Immature natural killer cell (primary cell): ENCODE results near the gene ALDH16A1. TPM values are rescaled to one million over a fixed set of nuclear protein-coding genes. Genes with fewer than 3 reads are reported as not detected.

Source experiments
- DNase-seq, 3 donors: peaks; one replicate each; pipeline ENCODE4 v3.0.0; 2022; ENCODE audit warnings: mixed read lengths in 1 of 3
- H3K27ac Mint-ChIP-seq, 6 donors: one replicate each; pipeline ENCODE4 v1.8.0; 2020; ENCODE audit warnings: mixed read lengths in 6 of 6, mild to moderate bottlenecking in 5 of 6, inconsistent platforms in 4 of 6, moderate library complexity in 3 of 6
- H3K27me3 Mint-ChIP-seq, 3 donors: one replicate each; pipeline ENCODE4 v1.8.0; 2020 to 2021; ENCODE audit warnings: low read depth in 3 of 3, mild to moderate bottlenecking in 3 of 3, mixed read lengths in 3 of 3, moderate library complexity in 3 of 3, inconsistent platforms in 1 of 3
- H3K36me3 Mint-ChIP-seq, 3 donors: one replicate each; pipeline ENCODE4 v1.8.0; 2020; ENCODE audit warnings: mixed read lengths in 3 of 3, inconsistent platforms in 2 of 3, mild to moderate bottlenecking in 2 of 3
- H3K4me1 Mint-ChIP-seq, 2 donors: one replicate each; pipeline ENCODE4 v1.8.0; 2020; ENCODE audit warnings: inconsistent platforms in 2 of 2, mild to moderate bottlenecking in 2 of 2, mixed read lengths in 2 of 2, moderate library complexity in 1 of 2
- H3K4me3 Mint-ChIP-seq, 5 donors: one replicate each; pipeline ENCODE4 v1.8.0; 2020; ENCODE audit warnings: mild to moderate bottlenecking in 5 of 5, mixed read lengths in 5 of 5, inconsistent platforms in 3 of 5, moderate library complexity in 3 of 5
- H3K9me3 Mint-ChIP-seq, 6 donors: one replicate each; pipeline ENCODE4 v1.8.0; 2020; ENCODE audit warnings: mild to moderate bottlenecking in 6 of 6, mixed read lengths in 6 of 6, inconsistent platforms in 4 of 6, moderate library complexity in 3 of 6
- polyA plus RNA-seq, 3 donors: library from polyadenylated mRNA; unstranded; fragments of 300-500 nt; fragmentation: Illumina TruSeq; gene quantifications; one replicate each; pipeline ENCODE4 v1.2.3, GENCODE V29; 2021

The ALDH16A1 gene
- polyA plus RNA-seq, 3 donors from 2014 or later, result 37.2 to 57.0 (median 42.4) TPM

DNA sequence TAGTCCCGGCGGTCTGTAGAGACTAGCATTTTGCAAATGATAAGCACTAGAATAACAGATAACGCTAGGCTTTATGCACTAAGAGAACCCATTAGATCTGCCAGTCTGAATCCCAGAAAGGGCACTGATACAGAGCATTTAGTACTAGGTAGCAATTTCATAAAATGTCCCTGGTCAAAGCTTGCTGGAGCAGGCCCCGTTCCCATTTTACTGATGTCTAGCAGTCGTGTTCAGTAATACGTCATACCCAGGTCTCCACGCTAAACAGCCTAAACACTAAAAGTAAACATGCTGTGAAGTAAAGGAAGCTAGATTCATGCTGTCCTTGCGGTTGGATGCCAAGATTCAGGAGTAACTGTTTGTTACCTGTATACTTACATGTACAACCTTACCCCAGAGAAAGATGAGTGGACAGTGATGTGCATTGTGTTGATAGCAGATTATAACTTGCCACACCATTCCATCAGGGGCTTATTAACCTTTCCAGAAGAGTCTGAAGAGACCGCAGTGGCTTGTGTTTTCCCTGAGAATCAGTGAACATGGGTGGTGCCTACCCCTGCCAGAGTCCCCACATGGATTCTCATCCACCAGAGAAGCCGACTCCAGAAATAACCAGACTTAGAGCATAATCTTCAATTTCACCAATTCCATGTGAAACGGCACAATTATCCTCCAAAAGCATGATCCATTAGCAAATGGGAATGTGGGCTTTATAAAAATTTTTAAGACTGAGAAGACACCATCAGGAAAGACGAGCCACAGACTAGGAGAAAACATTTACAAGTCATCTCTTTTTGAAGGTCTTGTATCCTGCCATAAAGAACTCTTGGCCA lies 39.8 kb downstream of the ALDH16A1 start:
- Mint-ChIP-seq H3K4me3 (peak overlapping the region in 4 of 5 donors; percentile 4 to 72 (median 28)), H3K27ac (peak overlapping the region; percentile 66 to 96 (median 86)), H3K27me3 (peaks cover 24 to 52% (median 51%) of the 10 kb centered on the region in 3 donors), H3K36me3 (peaks cover 17 to 51% (median 24%) of the 10 kb centered on the region in 3 donors), H3K4me1 (peaks cover 65 to 66% of the 10 kb centered on the region in 2 donors), H3K9me3 (no peaks in the 10 kb centered on the region)
- no peak for DNase-seq

DNA sequence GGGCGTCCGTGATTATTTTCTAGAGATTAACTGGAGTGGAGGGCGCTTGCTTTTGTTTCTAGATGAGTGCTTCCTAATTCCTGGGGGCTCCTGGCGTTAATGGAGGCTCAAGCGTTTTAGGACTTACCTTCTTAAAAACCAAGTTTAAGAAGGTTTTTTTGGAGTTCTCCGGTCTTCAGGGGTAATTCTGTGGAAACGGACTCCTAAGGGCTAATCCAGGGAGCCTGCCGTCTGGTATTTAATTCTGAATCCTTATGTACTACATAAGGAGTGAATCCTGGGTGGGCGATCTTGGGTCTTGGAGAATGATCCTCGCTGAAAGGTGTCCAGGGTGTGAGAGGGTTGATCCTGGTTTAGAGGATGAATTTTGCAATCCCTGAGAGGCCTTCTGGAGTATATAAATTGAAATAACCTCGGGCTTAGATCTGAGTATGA lies 43.6 kb downstream of the ALDH16A1 start:
- Mint-ChIP-seq H3K4me3 (peak overlapping the region; percentile 95 to 99 (median 98)), H3K9me3 (no peaks in the 10 kb centered on the region), H3K4me1 (peaks cover 66 to 78% of the 10 kb centered on the region in 2 donors), H3K27ac (peak overlapping the region; percentile 95 to 99 (median 98)), H3K27me3 (peaks cover 28 to 63% (median 40%) of the 10 kb centered on the region in 3 donors), H3K36me3 (peaks cover 20 to 40% (median 26%) of the 10 kb centered on the region in 3 donors)
- DNase-seq, result no peak

DNA sequence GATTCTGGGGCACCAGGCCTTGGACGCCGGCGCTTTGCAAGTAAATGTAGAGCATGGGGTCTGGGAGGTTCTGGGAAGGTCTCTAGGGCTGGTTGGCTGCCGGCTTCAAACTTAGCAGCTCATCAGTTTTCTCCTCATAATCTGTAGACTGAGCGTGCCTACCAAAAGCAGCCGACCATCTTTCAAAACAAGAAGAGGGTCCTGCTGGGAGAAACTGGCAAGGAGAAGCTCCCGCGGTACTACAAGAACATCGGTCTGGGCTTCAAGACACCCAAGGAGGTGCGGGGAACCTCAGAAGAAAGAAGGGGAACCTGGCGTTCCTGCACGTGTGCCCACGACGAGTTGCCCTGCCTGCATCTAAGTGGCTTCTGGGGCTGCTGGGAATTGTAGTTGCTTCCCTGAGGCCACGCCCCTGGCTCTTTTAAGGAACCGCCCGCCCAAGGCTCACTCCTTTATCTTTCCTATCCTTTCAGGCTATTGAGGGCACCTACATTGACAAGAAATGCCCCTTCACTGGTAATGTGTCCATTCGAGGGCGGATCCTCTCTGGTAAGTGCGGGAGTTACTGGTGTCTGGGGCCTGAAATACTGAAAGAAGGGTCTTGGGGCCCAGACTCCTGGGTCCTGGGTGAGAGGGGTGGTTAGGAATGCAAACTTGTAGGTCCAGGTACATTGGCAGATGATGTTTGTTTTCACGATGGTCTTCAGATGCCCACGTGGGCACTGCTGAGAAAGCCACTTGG lies 44.2 kb downstream of the ALDH16A1 start:
- peaks cover 19 to 34% (median 20%) of the 10 kb centered on the region in 3 donors for H3K36me3 Mint-ChIP-seq
- DNase-seq, result peak in 1 of 3 donors; percentile 57
- no peaks in the 10 kb centered on the region for H3K9me3 Mint-ChIP-seq
- H3K27me3 Mint-ChIP-seq, result peaks cover 30 to 57% (median 37%) of the 10 kb centered on the region in 3 donors
- peak overlapping the region; percentile 95 to 99 (median 98) for H3K27ac Mint-ChIP-seq
- H3K4me3 Mint-ChIP-seq, result peak overlapping the region; percentile 95 to 99 (median 98)
- peaks cover 70 to 76% of the 10 kb centered on the region in 2 donors for H3K4me1 Mint-ChIP-seq

DNA sequence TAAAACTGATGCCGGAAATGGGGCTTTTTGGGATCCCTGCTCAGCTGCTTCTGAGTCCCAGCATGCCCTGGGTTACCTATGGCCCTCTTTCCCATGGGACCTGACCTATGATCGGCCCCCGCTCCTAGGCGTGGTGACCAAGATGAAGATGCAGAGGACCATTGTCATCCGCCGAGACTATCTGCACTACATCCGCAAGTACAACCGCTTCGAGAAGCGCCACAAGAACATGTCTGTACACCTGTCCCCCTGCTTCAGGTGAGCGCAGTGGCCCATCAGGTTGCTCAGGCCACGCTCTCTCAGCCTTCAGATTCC lies 44.7 kb downstream of the ALDH16A1 start:
- H3K4me1 Mint-ChIP-seq, result peaks cover 69 to 75% of the 10 kb centered on the region in 2 donors
- H3K27ac Mint-ChIP-seq, result peak overlapping the region; percentile 95 to 99 (median 98)
- H3K36me3 Mint-ChIP-seq, result peaks cover 14 to 29% (median 14%) of the 10 kb centered on the region in 3 donors

DNA sequence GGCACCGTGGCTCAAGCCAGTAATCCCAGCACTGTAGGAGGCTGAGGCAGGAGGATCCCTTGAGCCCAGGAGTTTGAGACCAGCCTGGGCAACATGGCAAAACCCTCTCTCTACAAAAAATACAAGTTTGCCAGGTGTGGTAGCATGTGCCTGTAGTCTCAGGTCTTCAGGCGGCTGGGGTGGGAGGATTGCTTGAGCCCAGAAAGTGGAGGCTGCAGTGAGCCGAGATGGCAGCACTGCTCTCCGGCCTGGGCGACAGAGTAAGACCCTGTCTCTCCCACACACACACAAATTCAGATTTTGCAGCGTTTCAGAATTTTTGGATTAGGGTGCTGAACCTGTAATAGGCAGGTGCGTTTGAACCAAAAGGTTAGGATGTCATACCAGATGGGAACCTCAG lies 45.5 kb downstream of the ALDH16A1 start:
- H3K4me1 Mint-ChIP-seq, result peaks cover 62 to 71% of the 10 kb centered on the region in 2 donors
- H3K27ac Mint-ChIP-seq, result peak overlapping the region; percentile 95 to 99 (median 98)
- no peaks in the 10 kb centered on the region for H3K9me3 Mint-ChIP-seq
- peak overlapping the region; percentile 95 to 99 (median 98) for H3K4me3 Mint-ChIP-seq
- H3K27me3 Mint-ChIP-seq, result peaks cover 23 to 46% (median 25%) of the 10 kb centered on the region in 3 donors
- peaks cover 11 to 25% (median 11%) of the 10 kb centered on the region in 3 donors for H3K36me3 Mint-ChIP-seq
- no peak for DNase-seq

More for the DNA sequence above, 44.7 kb downstream of the ALDH16A1 start:
- no peak for DNase-seq
- Mint-ChIP-seq H3K4me3 (peak overlapping the region; percentile 95 to 99 (median 98)), H3K9me3 (no peaks in the 10 kb centered on the region), H3K27me3 (peaks cover 30 to 54% (median 32%) of the 10 kb centered on the region in 3 donors)

DNA sequence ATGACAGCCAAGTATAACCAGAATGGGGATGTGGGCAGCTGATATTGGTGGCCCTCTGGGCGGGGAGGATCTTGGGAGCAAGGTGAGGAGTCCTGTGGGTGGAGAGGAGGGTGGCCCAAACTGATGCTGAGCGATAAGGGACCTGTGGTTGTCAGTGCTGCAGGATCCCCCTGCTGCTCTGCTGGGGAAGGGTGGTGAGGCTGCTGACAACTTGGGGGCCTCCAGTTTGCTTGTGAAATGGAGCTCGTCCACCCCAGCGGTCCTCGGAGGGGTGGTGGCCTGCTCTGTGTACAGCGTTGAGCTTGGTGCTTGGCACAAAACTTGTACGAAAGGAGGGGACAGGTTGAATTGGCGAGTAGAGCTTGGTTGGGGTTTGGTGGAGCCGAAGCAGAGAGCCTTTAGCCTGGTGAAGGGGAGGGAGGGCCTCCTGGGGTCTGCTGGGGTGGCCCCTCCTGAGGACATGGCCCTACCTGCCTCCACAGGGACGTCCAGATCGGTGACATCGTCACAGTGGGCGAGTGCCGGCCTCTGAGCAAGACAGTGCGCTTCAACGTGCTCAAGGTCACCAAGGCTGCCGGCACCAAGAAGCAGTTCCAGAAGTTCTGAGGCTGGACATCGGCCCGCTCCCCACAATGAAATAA lies 46.1 kb downstream of the ALDH16A1 start:
- H3K36me3 Mint-ChIP-seq, result peaks cover 11 to 25% (median 11%) of the 10 kb centered on the region in 3 donors
- H3K27ac Mint-ChIP-seq, result peak overlapping the region; percentile 95 to 99 (median 98)
- no peaks in the 10 kb centered on the region for H3K9me3 Mint-ChIP-seq
- H3K27me3 Mint-ChIP-seq, result peaks cover 21 to 45% (median 21%) of the 10 kb centered on the region in 3 donors
- peak in 2 of 3 donors; percentile 47 for DNase-seq
- peak overlapping the region; percentile 95 to 99 (median 98) for H3K4me3 Mint-ChIP-seq
- H3K4me1 Mint-ChIP-seq, result peaks cover 61 to 70% of the 10 kb centered on the region in 2 donors

DNA sequence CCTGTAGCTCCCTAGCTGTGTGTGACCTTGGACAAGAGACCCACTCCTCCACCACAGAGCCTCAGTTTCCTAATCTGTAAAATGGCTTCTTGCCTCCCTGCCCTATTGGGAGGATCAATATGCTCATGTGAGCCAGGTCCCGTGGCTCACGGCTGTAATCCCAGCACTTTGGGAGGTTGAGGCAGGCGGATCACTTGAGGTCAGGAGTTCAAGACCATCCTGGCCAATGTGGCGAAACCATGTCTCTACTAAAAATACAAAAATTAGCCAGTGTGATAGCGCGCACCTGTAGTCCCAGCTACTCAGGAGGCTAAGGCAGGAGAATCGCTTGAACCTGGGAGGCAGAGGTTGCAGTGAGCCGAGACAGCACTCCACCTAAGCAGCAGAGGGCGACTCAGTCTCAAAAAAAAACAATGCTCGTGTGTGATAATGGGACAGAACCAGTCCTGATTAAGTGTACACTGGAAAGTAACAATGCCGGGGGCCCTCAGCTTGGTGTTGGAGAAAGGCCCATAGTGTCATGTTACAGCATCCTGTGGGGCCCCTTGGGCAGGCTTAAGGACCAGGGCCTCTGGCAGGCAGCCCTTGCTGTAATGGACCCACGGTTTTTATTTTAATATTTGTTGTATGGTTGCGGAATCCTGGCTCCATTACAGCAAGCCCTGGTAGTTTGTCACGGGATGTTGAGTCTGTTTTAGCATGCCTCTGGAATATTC lies 50.0 kb downstream of the ALDH16A1 start:
- peak overlapping the region; percentile 86 to 99 (median 96) for H3K27ac Mint-ChIP-seq
- H3K36me3 Mint-ChIP-seq, result peaks cover 6 to 15% (median 7%) of the 10 kb centered on the region in 3 donors
- H3K4me3 Mint-ChIP-seq, result peak overlapping the region in 1 of 5 donors; percentile 6
- peak in 1 of 3 donors; percentile 57 for DNase-seq
- peaks cover 8 to 26% (median 16%) of the 10 kb centered on the region in 3 donors for H3K27me3 Mint-ChIP-seq
- no peaks in the 10 kb centered on the region for H3K9me3 Mint-ChIP-seq
- H3K4me1 Mint-ChIP-seq, result peaks cover 39 to 55% of the 10 kb centered on the region in 2 donors

DNA sequence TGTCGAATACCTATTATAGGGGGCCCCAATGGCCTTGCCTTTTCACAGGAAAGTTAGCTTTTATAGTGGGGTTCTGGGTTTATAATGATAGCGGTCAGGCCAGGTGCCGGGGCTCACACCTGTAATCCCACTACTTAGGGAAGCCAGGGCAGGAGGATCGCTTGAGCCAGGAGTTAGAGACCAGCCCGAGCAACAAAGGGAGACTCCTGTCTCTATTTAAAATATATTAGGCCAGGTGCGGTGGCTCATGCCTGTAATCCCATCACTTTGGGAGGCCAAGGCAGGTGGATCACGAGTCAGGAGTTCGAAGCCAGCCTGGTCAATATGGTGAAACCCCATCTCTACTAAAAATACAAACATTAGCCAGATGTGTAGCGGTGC lies 50.5 kb downstream of the ALDH16A1 start:
- Mint-ChIP-seq H3K4me1 (peaks cover 35 to 49% of the 10 kb centered on the region in 2 donors), H3K9me3 (no peaks in the 10 kb centered on the region), H3K27me3 (peaks cover 8 to 25% (median 16%) of the 10 kb centered on the region in 3 donors), H3K27ac (peak overlapping the region in 1 of 6 donors; percentile 97), H3K4me3 (no peak overlapping the region), H3K36me3 (peaks cover 6 to 12% (median 7%) of the 10 kb centered on the region in 3 donors)
- DNase-seq, result no peak

DNA sequence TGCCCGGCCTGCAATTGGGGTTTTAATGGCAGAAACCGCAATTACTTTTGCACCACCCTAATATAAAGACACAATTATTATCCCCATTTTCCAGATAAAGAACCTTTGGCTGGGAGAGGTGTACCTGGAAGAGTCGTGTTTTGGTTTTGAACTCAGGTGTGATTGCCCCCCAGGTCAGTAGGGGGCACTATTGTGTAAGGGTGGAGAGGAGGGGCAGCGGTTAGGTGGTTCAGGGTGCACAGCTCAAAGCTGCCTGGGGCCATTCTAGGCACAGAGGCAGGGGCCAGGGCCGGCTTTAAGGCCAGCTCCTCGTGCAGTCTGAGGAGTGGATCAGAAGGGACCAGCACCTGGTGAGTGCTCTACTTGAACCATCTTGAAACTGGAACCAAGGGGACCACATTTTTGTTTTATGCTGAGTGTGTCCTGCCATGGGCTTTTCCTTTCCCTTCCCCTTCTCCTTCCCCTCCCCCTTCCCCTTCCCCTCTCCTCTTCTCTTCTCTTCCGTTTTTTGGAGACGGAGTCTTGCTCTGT lies 53.6 kb downstream of the ALDH16A1 start:
- H3K27me3 Mint-ChIP-seq, result peaks cover 0 to 3% (median 0%) of the 10 kb centered on the region in 3 donors
- DNase-seq, result peak; percentile 72 to 78 (median 73)
- H3K27ac Mint-ChIP-seq, result peak overlapping the region in 2 of 6 donors; percentile 15 to 75
- peaks cover 17 to 25% of the 10 kb centered on the region in 2 donors for H3K4me1 Mint-ChIP-seq
- no peak overlapping the region for H3K4me3 Mint-ChIP-seq
- H3K36me3 Mint-ChIP-seq, result no peaks in the 10 kb centered on the region
- H3K9me3 Mint-ChIP-seq, result no peaks in the 10 kb centered on the region

DNA sequence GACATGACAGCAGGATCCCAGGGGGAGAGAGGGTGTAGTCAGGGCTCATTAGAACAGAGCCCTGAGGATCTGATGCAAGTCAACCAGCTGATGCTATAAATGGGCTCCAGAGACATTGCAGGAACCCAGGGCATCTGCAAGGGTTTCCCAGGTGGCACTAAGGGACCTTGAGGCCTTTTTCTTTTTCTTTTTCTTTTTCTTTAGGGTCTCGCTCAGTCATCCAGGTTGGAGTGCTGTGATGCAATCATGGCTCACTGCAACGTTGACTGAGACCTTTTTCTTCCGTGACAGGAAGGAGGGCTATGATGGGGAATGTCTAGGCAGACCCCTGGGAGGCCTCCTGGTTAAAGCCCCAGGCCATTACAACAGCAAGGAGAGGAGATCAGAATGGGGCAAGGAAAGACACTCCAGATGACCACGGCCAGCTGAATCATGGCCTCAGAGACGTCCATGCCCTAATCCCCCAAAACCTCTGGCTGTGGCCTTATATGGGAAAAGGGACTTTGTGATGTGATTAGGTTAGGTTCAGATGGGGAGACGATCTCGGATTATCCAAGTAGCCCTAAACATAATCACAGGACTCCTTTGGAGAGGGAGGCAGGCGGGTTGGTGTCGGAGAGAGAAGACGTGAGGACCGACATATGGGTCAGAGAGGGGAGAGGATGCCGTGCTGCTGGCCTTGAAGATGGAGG lies 54.9 kb downstream of the ALDH16A1 start:
- Mint-ChIP-seq H3K4me3 (no peak overlapping the region), H3K27me3 (peaks cover 0 to 2% (median 0%) of the 10 kb centered on the region in 3 donors), H3K27ac (peak overlapping the region in 1 of 6 donors; percentile 22), H3K9me3 (no peaks in the 10 kb centered on the region), H3K36me3 (no peaks in the 10 kb centered on the region), H3K4me1 (peaks cover 19 to 23% of the 10 kb centered on the region in 2 donors)
- no peak for DNase-seq

DNA sequence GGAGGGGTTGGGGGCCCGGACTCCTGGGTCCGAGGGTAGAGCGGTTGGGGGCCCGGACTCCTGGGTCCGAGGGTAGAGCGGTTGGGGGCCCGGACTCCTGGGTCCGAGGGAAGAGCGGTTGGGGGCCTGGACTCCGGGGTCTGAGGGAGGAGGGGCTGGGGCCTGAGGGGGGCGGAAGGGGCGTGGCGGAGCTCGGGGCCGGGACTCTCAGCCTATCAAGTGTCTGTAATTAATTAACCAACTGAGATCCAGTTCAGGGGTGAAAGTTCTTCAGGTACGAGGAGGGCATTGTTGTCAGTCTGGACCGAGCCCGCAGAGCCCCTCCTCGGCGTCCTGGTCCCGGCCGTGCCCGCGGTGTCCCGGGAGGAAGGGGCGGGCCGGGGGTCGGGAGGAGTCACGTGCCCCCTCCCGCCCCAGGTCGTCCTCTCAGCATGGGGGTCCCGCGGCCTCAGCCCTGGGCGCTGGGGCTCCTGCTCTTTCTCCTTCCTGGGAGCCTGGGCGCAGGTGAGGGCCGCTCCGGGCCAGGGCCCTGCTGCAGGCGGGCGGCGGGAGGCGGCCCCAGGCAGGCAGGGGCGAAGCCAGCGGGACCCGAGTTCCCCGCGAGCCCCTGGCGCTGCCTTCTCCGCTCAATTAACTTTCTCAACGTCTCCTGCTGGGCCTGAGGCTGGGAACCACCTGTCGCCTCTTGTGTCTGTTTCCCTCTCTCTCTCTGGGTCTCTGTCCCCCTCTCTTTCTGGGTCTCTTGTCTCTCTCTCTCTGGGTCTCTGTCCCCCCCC lies 60.1 kb downstream of the ALDH16A1 start:
- H3K27ac Mint-ChIP-seq, result peak overlapping the region in 5 of 6 donors; percentile 44 to 92 (median 85)
- H3K9me3 Mint-ChIP-seq, result no peaks in the 10 kb centered on the region
- no peaks in the 10 kb centered on the region for H3K36me3 Mint-ChIP-seq
- H3K4me1 Mint-ChIP-seq, result peaks cover 22 to 23% of the 10 kb centered on the region in 2 donors
- H3K27me3 Mint-ChIP-seq, result peaks cover 0 to 5% (median 3%) of the 10 kb centered on the region in 3 donors
- peak overlapping the region; percentile 81 to 96 (median 87) for H3K4me3 Mint-ChIP-seq
- DNase-seq, result no peak
